GM12891 (cell line): Measurements from ENCODE around the gene FGD2.

Experiments
- PAX5 ChIP-seq: IDR thresholded peaks from 2 replicates; pipeline ENCODE4 v1.6.1; 2011; ENCODE audit warnings: low read length, moderate library complexity, mild to moderate bottlenecking; ENCODE audit not compliant: insufficient read depth, severe bottlenecking
- POLR2A ChIP-seq: IDR thresholded peaks from 2 replicates; pipeline ENCODE4 v1.6.1; 2011; ENCODE audit warnings: low read depth, low read length, control low read depth
- POLR2AphosphoS5 ChIP-seq: IDR thresholded peaks from 2 replicates; pipeline ENCODE4 v1.6.1; 2011; ENCODE audit warnings: low read depth, low read length, control low read depth

GRCh38 chr6:36980129-36980528 is 25.3 kb upstream of the FGD2 start:
- TF ChIP-seq POLR2A (no peak), PAX5 (no peak), POLR2AphosphoS5 (no peak)
